Mesenchymal stem cell (in vitro differentiated cells and primary cell): ENCODE data around the gene DDX47.

Source experiments
- DNase-seq: peaks from one replicate; pipeline ENCODE4 v3.0.0-alpha.2; 2013
- H2AFZ ChIP-seq: one replicate; pipeline ENCODE4 v1.6.1; 2013; ENCODE audit warnings: low read depth, mild to moderate bottlenecking, control low read depth, inconsistent platforms, low read length, moderate library complexity
- H2AK5ac ChIP-seq: 2 replicates; pipeline ENCODE4 v1.6.1; 2013; ENCODE audit warnings: low read length, moderate library complexity, mild to moderate bottlenecking, inconsistent platforms; ENCODE audit not compliant: severe bottlenecking
- H2BK120ac ChIP-seq: one replicate; pipeline ENCODE4 v1.6.1; 2013; ENCODE audit warnings: low read depth, mild to moderate bottlenecking, inconsistent platforms, low read length, moderate library complexity
- H2BK12ac ChIP-seq, 2 experiments: one replicate each; pipeline ENCODE4 v1.6.1; 2013; ENCODE audit warnings: inconsistent platforms in 2 of 2, low read length in 2 of 2, mild to moderate bottlenecking in 2 of 2, moderate library complexity in 2 of 2, control low read depth in 1 of 2
- H2BK15ac ChIP-seq: one replicate; pipeline ENCODE4 v1.6.1; 2013; ENCODE audit warnings: mild to moderate bottlenecking, low read depth, inconsistent platforms; ENCODE audit not compliant: poor library complexity, severe bottlenecking
- H2BK5ac ChIP-seq: 2 replicates; pipeline ENCODE4 v1.6.1; 2013; ENCODE audit warnings: low read depth, mild to moderate bottlenecking, low read length, control low read depth, inconsistent platforms; ENCODE audit not compliant: poor library complexity, severe bottlenecking
- H3K14ac ChIP-seq, 2 experiments: one replicate each; pipeline ENCODE4 v1.6.1; 2013; ENCODE audit warnings: inconsistent platforms in 2 of 2, low read length in 2 of 2, control low read depth in 1 of 2, mild to moderate bottlenecking in 1 of 2, moderate library complexity in 1 of 2
- H3K18ac ChIP-seq, 2 experiments: one replicate each; pipeline ENCODE4 v1.6.1; 2013; ENCODE audit warnings: inconsistent platforms in 2 of 2, low read length in 2 of 2, control low read depth in 1 of 2, low read depth in 1 of 2, mild to moderate bottlenecking in 1 of 2
- H3K23ac ChIP-seq, 2 experiments: one replicate each; pipeline ENCODE4 v1.6.1; 2013; ENCODE audit warnings: inconsistent platforms in 2 of 2, low read length in 2 of 2, mild to moderate bottlenecking in 2 of 2, moderate library complexity in 2 of 2, control low read depth in 1 of 2
- H3K27ac ChIP-seq: 2 replicates; pipeline ENCODE4 v1.5.1; 2013; ENCODE audit warnings: mild to moderate bottlenecking, moderate library complexity, low read length, control low read depth, inconsistent platforms; ENCODE audit not compliant: poor library complexity, severe bottlenecking
- H3K27me3 ChIP-seq, 2 experiments: 2 replicates each; pipeline versions ENCODE4 v1.6.1 to v1.7.0; 2013; ENCODE audit warnings: low read length in 2 of 2, mild to moderate bottlenecking in 2 of 2, moderate library complexity in 2 of 2, control low read depth in 1 of 2, inconsistent platforms in 1 of 2; ENCODE audit not compliant: control insufficient read depth in 1 of 2, insufficient read depth in 1 of 2
- H3K36me3 ChIP-seq, 2 experiments: 2 replicates each; pipeline versions ENCODE4 v1.6.1 to v1.7.0; 2013; ENCODE audit warnings: low read length in 2 of 2, control low read depth in 1 of 2, inconsistent platforms in 1 of 2, low read depth in 1 of 2, mild to moderate bottlenecking in 1 of 2; ENCODE audit not compliant: insufficient read depth in 2 of 2, control insufficient read depth in 1 of 2
- H3K4ac ChIP-seq, 2 experiments: one replicate each; pipeline ENCODE4 v1.6.1; 2013; ENCODE audit warnings: inconsistent platforms in 2 of 2, low read length in 2 of 2, mild to moderate bottlenecking in 2 of 2, moderate library complexity in 2 of 2, control low read depth in 1 of 2, low read depth in 1 of 2
- H3K4me1 ChIP-seq: 2 replicates; pipeline ENCODE4 v1.6.1; 2013; ENCODE audit warnings: low read depth, low read length, control low read depth; ENCODE audit not compliant: control insufficient read depth, insufficient read depth
- H3K4me2 ChIP-seq: 2 replicates; pipeline ENCODE4 v1.6.1; 2013; ENCODE audit warnings: low read length, mild to moderate bottlenecking, inconsistent platforms; ENCODE audit not compliant: poor library complexity, severe bottlenecking
- H3K4me3 ChIP-seq, 2 experiments: 2 replicates each; pipeline versions ENCODE4 v1.5.1 to v1.7.0; 2013; ENCODE audit warnings: low read length in 2 of 2, mild to moderate bottlenecking in 2 of 2, control low read depth in 1 of 2, low read depth in 1 of 2; ENCODE audit not compliant: insufficient read depth in 1 of 2
- H3K79me1 ChIP-seq: replicated peaks from 2 replicates; pipeline ENCODE4 v1.6.1; 2013; ENCODE audit warnings: mild to moderate bottlenecking, control low read depth, low read length, inconsistent platforms; ENCODE audit not compliant: poor library complexity, severe bottlenecking
- H3K9ac ChIP-seq: 2 replicates; pipeline ENCODE4 v1.7.0; 2013; ENCODE audit warnings: mild to moderate bottlenecking, low read length, moderate library complexity
- H3K9me3 ChIP-seq: 2 replicates; pipeline ENCODE4 v1.7.0; 2013; ENCODE audit warnings: mild to moderate bottlenecking, low read length; ENCODE audit not compliant: control insufficient read depth
- H4K8ac ChIP-seq: one replicate; pipeline ENCODE4 v1.6.1; 2013; ENCODE audit warnings: inconsistent platforms, mild to moderate bottlenecking, low read length, moderate library complexity
- H4K91ac ChIP-seq: one replicate; pipeline ENCODE4 v1.6.1; 2013; ENCODE audit warnings: mild to moderate bottlenecking, low read length, inconsistent platforms
- WGBS: methylation state at CpG from one replicate; pipeline ENCODE4 v1.1.7; 2013; ENCODE audit warnings: mixed read lengths; 5-methylcytosine and 5-hydroxymethylcytosine counted together

Gene DDX47

GRCh38 chr12:12823811-12824210 is 10.7 kb downstream of the DDX47 start:
- peak overlapping the region; percentile 89 for H3K27ac ChIP-seq
- peaks cover 11% of the 10 kb centered on the region for H3K79me1 ChIP-seq
- H3K18ac ChIP-seq, result no peak overlapping the region
- H3K23ac ChIP-seq, result no peak overlapping the region
- peaks cover 23 to 83% of the 10 kb centered on the region in 2 experiments for H3K36me3 ChIP-seq
- no peaks in the 10 kb centered on the region for H3K27me3 ChIP-seq
- H3K4me2 ChIP-seq, result no peak overlapping the region
- H3K9ac ChIP-seq, result no peak overlapping the region
- no peak overlapping the region for H2BK5ac ChIP-seq
- H2BK12ac ChIP-seq, result peak overlapping the region in 1 of 2 experiments; percentile 6
- no peak overlapping the region for H2AFZ ChIP-seq
- H2BK15ac ChIP-seq, result no peak overlapping the region
- no peak overlapping the region for H2BK120ac ChIP-seq
- H4K91ac ChIP-seq, result no peak overlapping the region
- H4K8ac ChIP-seq, result no peak overlapping the region
- 99% methylated on average over 4 of the region's 5 CpGs for WGBS
- H3K9me3 ChIP-seq, result no peaks in the 10 kb centered on the region
- no peak for DNase-seq
- no peak overlapping the region for H3K4ac ChIP-seq
- H3K14ac ChIP-seq, result no peak overlapping the region
- peak overlapping the region; percentile 90 for H2AK5ac ChIP-seq
- H3K4me3 ChIP-seq, result no peak overlapping the region
- H3K4me1 ChIP-seq, result peaks cover 4% of the 10 kb centered on the region

GRCh38 chr12:12835378-12836146 is 22.4 kb downstream of the DDX47 start:
- peaks cover 16% of the 10 kb centered on the region for H3K4me1 ChIP-seq
- H3K9me3 ChIP-seq, result no peaks in the 10 kb centered on the region
- peaks cover 14 to 28% of the 10 kb centered on the region in 2 experiments for H3K36me3 ChIP-seq
- no peak overlapping the region for H2AFZ ChIP-seq
- WGBS, result 95% methylated on average over 7 of the region's 7 CpGs
- H2BK120ac ChIP-seq, result no peak overlapping the region
- H4K8ac ChIP-seq, result no peak overlapping the region
- peaks cover 3% of the 10 kb centered on the region for H3K79me1 ChIP-seq
- no peak overlapping the region for H3K4me3 ChIP-seq
- no peak overlapping the region for H2BK5ac ChIP-seq
- H2AK5ac ChIP-seq, result no peak overlapping the region
- no peak overlapping the region for H3K4me2 ChIP-seq
- H3K27me3 ChIP-seq, result no peaks in the 10 kb centered on the region
- no peak overlapping the region for H3K18ac ChIP-seq
- no peak overlapping the region for H2BK12ac ChIP-seq
- no peak overlapping the region for H3K23ac ChIP-seq
- no peak overlapping the region for H3K4ac ChIP-seq
- peak overlapping the region; percentile 67 for H3K27ac ChIP-seq
- peak overlapping the region; percentile 44 for H3K9ac ChIP-seq
- no peak for DNase-seq
- no peak overlapping the region for H4K91ac ChIP-seq
- no peak overlapping the region for H2BK15ac ChIP-seq
- no peak overlapping the region for H3K14ac ChIP-seq

GRCh38 chr12:12836571-12836970 is 23.4 kb downstream of the DDX47 start:
- Histone ChIP-seq H2AK5ac (no peak overlapping the region), H3K27me3 (no peaks in the 10 kb centered on the region), H3K36me3 (peaks cover 7 to 24% of the 10 kb centered on the region in 2 experiments), H4K91ac (no peak overlapping the region), H4K8ac (no peak overlapping the region), H3K4me3 (no peak overlapping the region), H3K9ac (no peak overlapping the region), H3K4me2 (no peak overlapping the region), H3K14ac (no peak overlapping the region), H2BK15ac (no peak overlapping the region), H3K9me3 (no peaks in the 10 kb centered on the region), H2BK120ac (no peak overlapping the region), H3K23ac (no peak overlapping the region), H3K4ac (no peak overlapping the region), H2AFZ (no peak overlapping the region), H3K79me1 (peaks cover 3% of the 10 kb centered on the region), H3K18ac (no peak overlapping the region), H2BK12ac (no peak overlapping the region), H3K4me1 (peaks cover 16% of the 10 kb centered on the region), H2BK5ac (no peak overlapping the region), H3K27ac (no peak overlapping the region)
- 96% methylated on average over 5 of the region's 6 CpGs for whole genome bisulfite sequencing
- no peak for DNase-seq

GRCh38 chr12:12837025-12837812 is 24.1 kb downstream of the DDX47 start:
- WGBS, result 67% methylated on average over 15 of the region's 15 CpGs
- no peak overlapping the region for H3K4me2 ChIP-seq
- peaks cover 7 to 20% of the 10 kb centered on the region in 2 experiments for H3K36me3 ChIP-seq
- DNase-seq, result peak; percentile 83
- H2BK12ac ChIP-seq, result peak overlapping the region; percentile 86 to 92
- H3K9me3 ChIP-seq, result no peaks in the 10 kb centered on the region
- H3K4ac ChIP-seq, result peak overlapping the region; percentile 5 to 32
- H3K14ac ChIP-seq, result peak overlapping the region in 1 of 2 experiments; percentile 90
- peak overlapping the region; percentile 52 for H4K91ac ChIP-seq
- peak overlapping the region; percentile 14 for H3K27ac ChIP-seq
- peak overlapping the region; percentile 57 for H4K8ac ChIP-seq
- peak overlapping the region; percentile 23 for H3K9ac ChIP-seq
- peaks cover 16% of the 10 kb centered on the region for H3K4me1 ChIP-seq
- no peak overlapping the region for H2BK5ac ChIP-seq
- H3K4me3 ChIP-seq, result no peak overlapping the region
- peaks cover 3% of the 10 kb centered on the region for H3K79me1 ChIP-seq
- H3K18ac ChIP-seq, result peak overlapping the region; percentile 5 to 88
- no peak overlapping the region for H2AFZ ChIP-seq
- peak overlapping the region; percentile 21 for H2BK120ac ChIP-seq
- H3K27me3 ChIP-seq, result no peaks in the 10 kb centered on the region
- H2AK5ac ChIP-seq, result peak overlapping the region; percentile 83
- H2BK15ac ChIP-seq, result peak overlapping the region; percentile 44
- H3K23ac ChIP-seq, result no peak overlapping the region
